GM12878 (cell line): ENCODE measurements around the gene IGF1R. TPM values are rescaled to one million over a fixed set of nuclear protein-coding genes. Genes with fewer than 3 reads are reported as not detected.

Experiments used
- ATAC-seq: fragments of 200-7000 bp; cut with Tn5 transposase; 3 replicates; pipeline ENCODE4 v1.9.1; 2020; ENCODE audit warnings: mild to moderate bottlenecking, moderate library complexity
- BruUV-seq: library from RNA; stranded (reverse); fragments of 400-500 nt; replicated peaks from 2 replicates; lab custom pipeline; 2021; lab: Mats Ljungman, UMichigan
- CTCF ChIA-PET: fragments of 300-600 bp; sonication (Branson Sonifier 250); formaldehyde crosslinking; extraction: SDS; loops from one replicate; lab custom pipeline; 2021; ENCODE audit warnings: inconsistent platforms; lab: Yijun Ruan, JAX
- POLR2A ChIA-PET: fragments of 350-600 bp; formaldehyde crosslinking; extraction: SDS; loops from one replicate; lab custom pipeline; 2021; ENCODE audit warnings: inconsistent platforms; lab: Charles Lee
- RAD21 ChIA-PET: fragments of 300-600 bp; sonication (Branson Sonifier 250); formaldehyde crosslinking; loops from one replicate; lab custom pipeline; 2023; ENCODE audit warnings: antibody characterized with exemption; ENCODE audit not compliant: unreplicated experiment; lab: Charles Lee
- SMC1A ChIA-PET: fragments of 300-600 bp; sonication (Branson Sonifier 250); formaldehyde crosslinking; loops from one replicate; lab custom pipeline; 2023; ENCODE audit not compliant: unreplicated experiment, uncharacterized antibody; lab: Charles Lee
- DNase-seq: peaks from one replicate; pipeline ENCODE4 v3.0.0-alpha.2; 2011; ENCODE audit warnings: low read depth, low spot score
- FAIRE-seq: peaks from 3 replicates; lab custom pipeline; 2011; peaks lifted over from hg19 to GRCh38; lab: Jason Lieb, UNC
- H2AFZ ChIP-seq: 2 replicates; pipeline ENCODE4 v1.6.0; 2011; ENCODE audit warnings: low read depth, low read length, control low read depth; ENCODE audit not compliant: control insufficient read depth
- H3K27ac ChIP-seq: 2 replicates; pipeline ENCODE4 v1.5.1; 2011; ENCODE audit warnings: control low read depth; ENCODE audit not compliant: control insufficient read depth, insufficient read depth
- H3K27me3 ChIP-seq, 2 experiments: replicated peaks in 1 of 2; 2 replicates each; pipeline versions ENCODE4 v1.6.0 to v1.6.1; 2011; ENCODE audit warnings: low read length in 1 of 2; ENCODE audit not compliant: control insufficient read depth in 2 of 2, insufficient read depth in 2 of 2
- H3K36me3 ChIP-seq, 2 experiments: 2 replicates each; pipeline ENCODE4 v1.5.1; 2011; ENCODE audit warnings: low read length in 1 of 2; ENCODE audit not compliant: control insufficient read depth in 2 of 2, insufficient read depth in 2 of 2
- H3K4me1 ChIP-seq: 2 replicates; pipeline ENCODE4 v1.6.1; 2011; ENCODE audit warnings: mild to moderate bottlenecking, low read length, moderate library complexity, mixed read lengths; ENCODE audit not compliant: control insufficient read depth, insufficient read depth
- H3K4me2 ChIP-seq: 2 replicates; pipeline ENCODE4 v1.6.0; 2011; ENCODE audit warnings: control low read depth; ENCODE audit not compliant: control insufficient read depth, insufficient read depth
- H3K4me3 ChIP-seq: fragments of 200-600 bp; sonication (generic); 2 replicates; pipeline ENCODE4 v1.5.1; 2016
- H3K79me2 ChIP-seq: 2 replicates; pipeline ENCODE4 v1.6.0; 2011; ENCODE audit warnings: low read length; ENCODE audit not compliant: control insufficient read depth, insufficient read depth
- H3K9ac ChIP-seq: 2 replicates; pipeline ENCODE4 v1.8.0; 2011; ENCODE audit warnings: low read length, control low read depth, mixed read lengths; ENCODE audit not compliant: control insufficient read depth, insufficient read depth
- H3K9me3 ChIP-seq: replicated peaks from 3 replicates; pipeline ENCODE4 v1.5.1; 2011; ENCODE audit warnings: mild to moderate bottlenecking, low read length; ENCODE audit not compliant: control insufficient read depth, insufficient read depth
- H4K20me1 ChIP-seq: 2 replicates; pipeline ENCODE4 v1.6.0; 2011; ENCODE audit not compliant: control insufficient read depth, insufficient read depth
- BRCA1 ChIP-seq: IDR thresholded peaks from 2 replicates; pipeline ENCODE4 v1.6.1; 2011; ENCODE audit warnings: low read depth, low read length, improper control_type of control experiment
- CHD4 ChIP-seq: fragments of 200-600 bp; sonication (generic); IDR thresholded peaks from 2 replicates; pipeline ENCODE4 v1.6.1; 2016; ENCODE audit warnings: mild to moderate bottlenecking
- E2F4 ChIP-seq: IDR thresholded peaks from 2 replicates; pipeline ENCODE4 v1.6.1; 2012; ENCODE audit warnings: low read depth, low read length, improper control_type of control experiment
- MEF2A ChIP-seq: IDR thresholded peaks from 2 replicates; pipeline ENCODE4 v1.6.1; 2011; ENCODE audit warnings: low read depth, mild to moderate bottlenecking, low read length, moderate library complexity; ENCODE audit not compliant: insufficient read depth
- POLR2AphosphoS5 ChIP-seq: IDR thresholded peaks from 2 replicates; pipeline ENCODE4 v1.6.1; 2011; ENCODE audit warnings: mild to moderate bottlenecking, low read length, inconsistent platforms
- PRDM15 ChIP-seq: fragments of 450-650 bp; formaldehyde crosslinking; IDR thresholded peaks from 2 replicates; pipeline ENCODE4 v1.4.0; 2020; ENCODE audit warnings: mild to moderate bottlenecking, moderate library complexity
- SIX5 ChIP-seq: IDR thresholded peaks from 2 replicates; pipeline ENCODE4 v1.6.1; 2011; ENCODE audit warnings: mild to moderate bottlenecking, low read depth, low read length, moderate library complexity; ENCODE audit not compliant: severe bottlenecking
- SPI1 ChIP-seq: IDR thresholded peaks from 2 replicates; pipeline ENCODE4 v1.6.1; 2011; ENCODE audit warnings: low read depth, mild to moderate bottlenecking, low read length, moderate library complexity, borderline replicate concordance; ENCODE audit not compliant: insufficient read depth
- STAT3 ChIP-seq: IDR thresholded peaks from 2 replicates; pipeline ENCODE4 v1.6.1; 2011; ENCODE audit warnings: low read depth, low read length, improper control_type of control experiment
- TAF1 ChIP-seq: IDR thresholded peaks from 2 replicates; pipeline ENCODE4 v1.6.1; 2011; ENCODE audit warnings: mild to moderate bottlenecking, low read depth, low read length, borderline replicate concordance
- TCF12 ChIP-seq: IDR thresholded peaks from 2 replicates; pipeline ENCODE4 v1.6.1; 2011; ENCODE audit warnings: low read depth, mild to moderate bottlenecking, low read length
- WGBS: methylation state at CpG from one replicate; pipeline ENCODE4 v1.1.6; 2016; ENCODE audit warnings: low lambda C conversion rate; ENCODE audit not compliant: insufficient replicate concordance, insufficient coverage; ENCODE audit errors: missing lambda C conversion rate; 5-methylcytosine and 5-hydroxymethylcytosine counted together
- in situ Hi-C: fragments of 300-500 bp; cut with MboI; formaldehyde crosslinking; loops from 9 replicates; pipeline ENCODE4 v1.14.3; 2018; ENCODE audit warnings: mixed read lengths
- intact Hi-C: fragments of 100-400 bp; cut with micrococcal nuclease; formaldehyde crosslinking; loops from one replicate; pipeline ENCODE4 v1.14.2; 2022; ENCODE audit not compliant: unreplicated experiment
- polyA plus RNA-seq, 11 experiments: library from polyadenylated mRNA; depleted of rRNA in 4 of 11; unstranded in 6 of 11; stranded (reverse) in 5 of 11; fragments of >200 nt; fragmentation: Nextera tagmentation in 4 of 11; fragmentation: Illumina TruSeq in 1 of 11; extraction: Ambion mirVana in 4 of 11; extraction: Trizol in 1 of 11; gene quantifications; 1 replicate in 1 of 11; 2 replicates in 10 of 11; pipeline versions ENCODE4 v1.2.1 to v1.2.3, GENCODE V29; 2011 to 2016; ENCODE audit warnings: inconsistent platforms in 2 of 11, missing spikeins in 2 of 11, low read depth in 1 of 11
- total RNA-seq, 4 experiments: library from RNA; depleted of rRNA in 3 of 4; stranded (reverse); fragments of >200 nt in 3 of 4; fragmentation: Illumina TruSeq in 1 of 4; extraction: Trizol in 1 of 4; gene quantifications; 2 replicates each; pipeline versions ENCODE4 v1.2.1 to v1.2.3, GENCODE V29; 2013 to 2021

The IGF1R gene
- total and polyA plus RNA-seq, 10 of the 15 experiments (the other 5 are each of a cell fraction or from before 2014, with no cell fraction given): 0.03 to 2.7 (median 0.66) TPM

- no peak overlapping the region for H3K4me2 ChIP-seq
- TF ChIP-seq TCF12: peak; percentile 10; the same call in 1 of the 2 replicates
- no peak for TF ChIP-seq BRCA1
- no peak overlapping the region for H3K27ac ChIP-seq
- ATAC-seq (no peak), FAIRE-seq (no peak), DNase-seq (no peak)
- no peak overlapping the region for H3K9ac ChIP-seq
- ChIA-PET RAD21 (no interaction called here), SMC1A (no interaction called here), POLR2A (no interaction called here), CTCF (no interaction called here)
- BruUV-seq: no TSS peak
- intact Hi-C loops (loop anchor here (5.0 kb wide), 1 partner anchor 158 kb away; no protein-coding TSS in a partner anchor), in situ Hi-C loops (no loop called here)
- WGBS: 67% methylated on average over 20 of the region's 20 CpGs
- no peaks in the 10 kb centered on the region for H4K20me1 ChIP-seq
- H3K27me3 ChIP-seq: no peaks in the 10 kb centered on the region
- H3K36me3 ChIP-seq: no peaks in the 10 kb centered on the region
- peaks cover 1% of the 10 kb centered on the region; the same call in 2 of the 3 replicates for H3K9me3 ChIP-seq
- H3K4me3 ChIP-seq: no peak overlapping the region
- H2AFZ ChIP-seq: no peak overlapping the region
- H3K79me2 ChIP-seq: no peaks in the 10 kb centered on the region
- no peaks in the 10 kb centered on the region; the same call in 1 of the 2 replicates for H3K4me1 ChIP-seq
Measured at GRCh38 chr15:98899272-98900021, 251.1 kb downstream of the IGF1R start.

- FAIRE-seq: no peak
- DNase-seq: no peak
- 42% methylated on average over 5 of the region's 5 CpGs for WGBS
- no TSS peak for BruUV-seq
- H3K27me3 ChIP-seq: no peaks in the 10 kb centered on the region
- H2AFZ ChIP-seq: no peak overlapping the region
- no peak overlapping the region for H3K4me2 ChIP-seq
- SMC1A ChIA-PET: interaction anchor here (0.9 kb wide), 1 partner anchor 173 kb away, joined by 3 read pairs; no protein-coding TSS in a partner anchor
- H3K4me3 ChIP-seq: no peak overlapping the region
- H3K4me1 ChIP-seq: no peaks in the 10 kb centered on the region; the same call in 1 of the 2 replicates
- no peaks in the 10 kb centered on the region for H3K36me3 ChIP-seq
- RAD21 ChIA-PET: no interaction called here
- no peak overlapping the region for H3K9ac ChIP-seq
- no peak overlapping the region for H3K27ac ChIP-seq
- H3K9me3 ChIP-seq: peaks cover 1% of the 10 kb centered on the region; the same call in 2 of the 3 replicates
- H3K79me2 ChIP-seq: no peaks in the 10 kb centered on the region
- POLR2A ChIA-PET: no interaction called here
- ATAC-seq: no peak
- no peaks in the 10 kb centered on the region for H4K20me1 ChIP-seq
- CTCF ChIA-PET: interaction anchor here (1.0 to 1.3 kb wide), 2 partner anchors 18 to 121 kb away, joined by 4 to 5 read pairs; no protein-coding TSS in a partner anchor
- in situ Hi-C loops: no loop called here
- intact Hi-C loops: loop anchor here (5.0 kb wide), 1 partner anchor 157 kb away; no protein-coding TSS in a partner anchor
- TF ChIP-seq POLR2AphosphoS5: no peak
- no peak for TF ChIP-seq TAF1
- TF ChIP-seq PRDM15 (CRISPR knock-in tag): no peak
- TF ChIP-seq SIX5: no peak
- no peak for TF ChIP-seq MEF2A
- TF ChIP-seq TCF12: no peak
- TF ChIP-seq E2F4: no peak
- TF ChIP-seq STAT3: no peak
- no peak for TF ChIP-seq SPI1
- TF ChIP-seq CHD4: no peak
Measured at GRCh38 chr15:98900356-98900755, 252.0 kb downstream of the IGF1R start.
